ENCODE data around the gene LIME1. TPM values are rescaled to one million over a fixed set of nuclear protein-coding genes. Genes with fewer than 3 reads are reported as not detected.

LIME1 gene
- total RNA-seq, 4 donors from 2014 or later, result 8.7 to 25.0 (median 11.5) TPM

- H3K27ac ChIP-seq, result no peak overlapping the region
- H3K9me3 ChIP-seq, result no peaks in the 10 kb centered on the region
- TF ChIP-seq CTCF (IDR thresholded peaks at IDR 0.05) (no peak), POLR2A (IDR thresholded peaks at IDR 0.05) (no peak)
- WGBS, 2 donors, result 93% methylated on average over 29 to 43 of the region's 47 CpGs
- H3K4me1 ChIP-seq, result peaks cover 0 to 4% of the 10 kb centered on the region in 2 donors
- H3K36me3 ChIP-seq, result peaks cover 20 to 21% of the 10 kb centered on the region in 2 donors
- no peak for DNase-seq
- no peak overlapping the region for H3K4me3 ChIP-seq (replicated peaks in 1 of 3)
- intact Hi-C loops (cut with DNase I), result no loop called here
- H3K27me3 ChIP-seq, result no peaks in the 10 kb centered on the region
Measured at GRCh38 chr20:63746751-63747315, 10.4 kb downstream of the LIME1 start.

GRCh38 chr20:63747622-63748069 is 11.2 kb downstream of the LIME1 start:
- no peaks in the 10 kb centered on the region for H3K27me3 ChIP-seq
- H3K4me1 ChIP-seq, result peaks cover 5 to 10% of the 10 kb centered on the region in 2 donors
- TF ChIP-seq POLR2A (IDR thresholded peaks at IDR 0.05), result no peak
- TF ChIP-seq CTCF (IDR thresholded peaks at IDR 0.05), result no peak
- WGBS, 2 donors, result 94 to 100% methylated on average over 1 to 3 of the region's 13 CpGs
- intact Hi-C loops (cut with DNase I), result no loop called here
- H3K36me3 ChIP-seq, result peaks cover 16 to 17% of the 10 kb centered on the region in 2 donors
- no peak for DNase-seq
- H3K4me3 ChIP-seq (replicated peaks in 1 of 3), result no peak overlapping the region
- no peaks in the 10 kb centered on the region for H3K9me3 ChIP-seq
- no peak overlapping the region for H3K27ac ChIP-seq

- intact Hi-C loops (cut with DNase I), result no loop called here
- H3K27ac ChIP-seq, result no peak overlapping the region
- peaks cover 9 to 10% of the 10 kb centered on the region in 2 donors for H3K36me3 ChIP-seq
- WGBS, 2 donors, result 79 to 80% methylated on average over 13 to 14 of the region's 20 CpGs
- H3K4me3 ChIP-seq (replicated peaks in 1 of 3), result no peak overlapping the region
- peaks cover 9 to 16% of the 10 kb centered on the region in 2 donors for H3K4me1 ChIP-seq
- H3K9me3 ChIP-seq, result no peaks in the 10 kb centered on the region
- H3K27me3 ChIP-seq, result no peaks in the 10 kb centered on the region
- TF ChIP-seq POLR2A (IDR thresholded peaks at IDR 0.05) (no peak), CTCF (IDR thresholded peaks at IDR 0.05) (no peak)
- DNase-seq, result no peak
Measured at GRCh38 chr20:63748070-63748933, 11.8 kb downstream of the LIME1 start.

GRCh38 chr20:63748934-63749270 is 12.4 kb downstream of the LIME1 start:
- no peak overlapping the region for H3K27ac ChIP-seq

More at GRCh38 chr20:63748934-63749270, 12.4 kb downstream of the LIME1 start:
- Histone ChIP-seq H3K36me3 (peaks cover 5 to 7% of the 10 kb centered on the region in 2 donors), H3K9me3 (no peaks in the 10 kb centered on the region), H3K27me3 (no peaks in the 10 kb centered on the region), H3K4me3 (replicated peaks in 1 of 3) (no peak overlapping the region), H3K4me1 (peaks cover 9 to 17% of the 10 kb centered on the region in 2 donors)
- DNase-seq, result no peak
- intact Hi-C loops (cut with DNase I), result no loop called here
- WGBS, 2 donors, result 93 to 95% methylated on average over 11 of the region's 11 CpGs
- TF ChIP-seq CTCF (IDR thresholded peaks at IDR 0.05), result no peak
- no peak for TF ChIP-seq POLR2A (IDR thresholded peaks at IDR 0.05)
